ENCODE data around the gene VSTM1.

DNA sequence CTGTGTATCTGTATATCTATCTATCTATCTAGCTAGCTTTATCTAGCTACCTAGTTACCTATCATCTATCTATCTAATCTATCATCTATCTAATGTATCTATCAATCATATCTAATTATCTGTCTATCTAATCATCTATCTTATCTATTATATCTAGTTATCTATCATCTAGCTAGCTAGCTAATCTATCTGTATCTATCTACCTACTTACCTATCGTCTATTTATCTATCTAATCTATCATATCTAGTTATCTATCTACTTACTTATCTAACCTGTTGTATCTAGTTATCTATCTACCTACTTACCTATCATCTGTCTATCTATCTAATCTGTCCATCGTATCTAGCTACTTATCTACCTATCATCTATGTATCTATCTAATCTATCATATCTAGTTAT, 17.9 kb downstream of the VSTM1 start:
- TF ChIP-seq EZH2phosphoT487 (IDR thresholded peaks at IDR 0.05; ENCODE audit: low read depth, severe bottlenecking, unreplicated experiment) (no peak), EZH2 (IDR thresholded peaks at IDR 0.05; ENCODE audit: borderline replicate concordance) (no peak)
- TF ChIP-seq, protein P1, sequence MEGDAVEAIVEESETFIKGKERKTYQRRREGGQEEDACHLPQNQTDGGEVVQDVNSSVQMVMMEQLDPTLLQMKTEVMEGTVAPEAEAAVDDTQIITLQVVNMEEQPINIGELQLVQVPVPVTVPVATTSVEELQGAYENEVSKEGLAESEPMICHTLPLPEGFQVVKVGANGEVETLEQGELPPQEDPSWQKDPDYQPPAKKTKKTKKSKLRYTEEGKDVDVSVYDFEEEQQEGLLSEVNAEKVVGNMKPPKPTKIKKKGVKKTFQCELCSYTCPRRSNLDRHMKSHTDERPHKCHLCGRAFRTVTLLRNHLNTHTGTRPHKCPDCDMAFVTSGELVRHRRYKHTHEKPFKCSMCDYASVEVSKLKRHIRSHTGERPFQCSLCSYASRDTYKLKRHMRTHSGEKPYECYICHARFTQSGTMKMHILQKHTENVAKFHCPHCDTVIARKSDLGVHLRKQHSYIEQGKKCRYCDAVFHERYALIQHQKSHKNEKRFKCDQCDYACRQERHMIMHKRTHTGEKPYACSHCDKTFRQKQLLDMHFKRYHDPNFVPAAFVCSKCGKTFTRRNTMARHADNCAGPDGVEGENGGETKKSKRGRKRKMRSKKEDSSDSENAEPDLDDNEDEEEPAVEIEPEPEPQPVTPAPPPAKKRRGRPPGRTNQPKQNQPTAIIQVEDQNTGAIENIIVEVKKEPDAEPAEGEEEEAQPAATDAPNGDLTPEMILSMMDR (IDR thresholded peaks at IDR 0.05; ENCODE audit: poor library complexity): no peak

All from hepatocyte (in vitro differentiated cells).